ENCODE data around the gene PCDHB10. TPM values are rescaled to one million over a fixed set of nuclear protein-coding genes. Genes with fewer than 3 reads are reported as not detected.
"Not testable (repeated sequence)": the region's sequence is repeated elsewhere in the genome, so short reads cannot be mapped to it uniquely, and the experiment has no call there.

Gene PCDHB10
- total RNA-seq, 1 experiment from 2014 or later: not detected

- Histone ChIP-seq H4K20me1 (ENCODE audit: insufficient read depth) (no peaks in the 10 kb centered on the region), H3K79me2 (ENCODE audit: insufficient read depth, low read length) (no peaks in the 10 kb centered on the region), H3K4me1 (ENCODE audit: control insufficient read depth in 1 of 2, insufficient read depth in 2 of 2, low read length in 2 of 2) (no peaks in the 10 kb centered on the region), H3K9me2 (ENCODE audit: insufficient read depth) (no peaks in the 10 kb centered on the region), H3K27ac (ENCODE audit: low read depth, low read length) (no peak within 1 kb of the TSS), H3K9me3 (ENCODE audit: control insufficient read depth in 1 of 2, insufficient read depth in 1 of 2, low read depth in 1 of 2, low read length in 2 of 2) (peaks cover 0 to 6% of the 10 kb centered on the region in 2 experiments; a peak in 2 of 4 replicates), H3K36me3 (ENCODE audit: control insufficient read depth in 1 of 2, insufficient read depth in 2 of 2, low read length in 2 of 2) (no peaks in the 10 kb centered on the region), H3K27me3 (ENCODE audit: insufficient read depth, low read length) (no peaks in the 10 kb centered on the region), H2AFZ (ENCODE audit: low read depth, low read length, poor library complexity, severe bottlenecking) (no peak within 1 kb of the TSS), H3K4me2 (ENCODE audit: low read length) (no peak within 1 kb of the TSS), H3K4me3 (replicated peaks in 1 of 2; ENCODE audit: low read depth in 1 of 2, low read length in 2 of 2) (no peak within 1 kb of the TSS), H3K9ac (ENCODE audit: low read length) (no peak within 1 kb of the TSS)
- intact Hi-C loops (cut with micrococcal nuclease): no loop called here
- ChIA-PET RAD21 (ENCODE audit: low non-redundant PET in 1 of 2, low total read pairs in 2 of 2, uncharacterized antibody in 2 of 2, unreplicated experiment in 2 of 2) (no interaction called here), CTCF (no interaction called here), POLR2A (no interaction called here)
- DNase-seq (ENCODE audit: low read depth, low spot score): no peak
- TF ChIP-seq EZH2phosphoT487 (IDR thresholded peaks at IDR 0.05; ENCODE audit: borderline replicate concordance): no peak
- TF ChIP-seq EGR1 (IDR thresholded peaks at IDR 0.05; ENCODE audit: low read depth): no peak
- TF ChIP-seq ZBTB33 (IDR thresholded peaks at IDR 0.05; ENCODE audit: extremely low read depth, insufficient replicate concordance, low read length): no peak
- peak; percentile 7; the same call in 1 of the 2 replicates for TF ChIP-seq RAD21 (IDR thresholded peaks at IDR 0.05; ENCODE audit: low read depth)
- no peak for TF ChIP-seq CTCF (IDR thresholded peaks at IDR 0.05 in 2 of 3, conservative IDR thresholded peaks at IDR 0.05 in 1 of 3; ENCODE audit: borderline replicate concordance in 1 of 3, insufficient read depth in 1 of 3, low read depth in 2 of 3, low read length in 2 of 3)
- TF ChIP-seq ATF3 (IDR thresholded peaks at IDR 0.05): no peak
- no peak for ATAC-seq
- BruUV-seq (replicated peaks): no TSS peak
Observed at GRCh38 chr5:141182248-141182647, 9.9 kb upstream of the PCDHB10 start, which contains the start of gene PCDHB16. PCDHB16 (plus strand) TSS chr5:141182387; CDS start chr5:141182560, 173 bp downstream.

GRCh38 chr5:141184117-141184855, 7.9 kb upstream of the PCDHB10 start:
- H3K9me3 ChIP-seq (ENCODE audit: control insufficient read depth in 1 of 2, insufficient read depth in 1 of 2, low read depth in 1 of 2, low read length in 2 of 2); H3K4me3 ChIP-seq (replicated peaks in 1 of 2; ENCODE audit: low read depth in 1 of 2, low read length in 2 of 2); CTCF ChIA-PET; H4K20me1 ChIP-seq (ENCODE audit: insufficient read depth); ATAC-seq; DNase-seq (ENCODE audit: low read depth, low spot score); H3K9me2 ChIP-seq (ENCODE audit: insufficient read depth); intact Hi-C loops (cut with micrococcal nuclease); BruUV-seq (replicated peaks); H3K79me2 ChIP-seq (ENCODE audit: insufficient read depth, low read length); H3K36me3 ChIP-seq (ENCODE audit: control insufficient read depth in 1 of 2, insufficient read depth in 2 of 2, low read length in 2 of 2); H3K4me2 ChIP-seq (ENCODE audit: low read length); POLR2A ChIA-PET; H3K9ac ChIP-seq (ENCODE audit: low read length); H3K27ac ChIP-seq (ENCODE audit: low read depth, low read length); H3K4me1 ChIP-seq (ENCODE audit: control insufficient read depth in 1 of 2, insufficient read depth in 2 of 2, low read length in 2 of 2); RAD21 ChIA-PET (ENCODE audit: low non-redundant PET in 1 of 2, low total read pairs in 2 of 2, uncharacterized antibody in 2 of 2, unreplicated experiment in 2 of 2); H3K27me3 ChIP-seq (ENCODE audit: insufficient read depth, low read length); H2AFZ ChIP-seq (ENCODE audit: low read depth, low read length, poor library complexity, severe bottlenecking): not testable (repeated sequence)

Measured in HCT116 (cell line).